Peyer's patch (tissue), 4 donors: ENCODE data around the gene CTNNBL1.

Source experiments
- CTCF ChIP-seq, 6 experiments: fragments of 450-650 bp in 4 of 6; fragments of 200-600 bp in 2 of 6; sonication (generic) in 1 of 6; IDR thresholded peaks; one replicate each; pipeline ENCODE4 v1.5.1; 2017 to 2019; ENCODE audit warnings: antibody characterized with exemption in 6 of 6, mild to moderate bottlenecking in 3 of 6, moderate library complexity in 1 of 6
- POLR2A ChIP-seq, 2 donors: fragments of 450-650 bp; IDR thresholded peaks; one replicate each; pipeline ENCODE4 v1.5.1; 2017; ENCODE audit warnings: antibody characterized with exemption in 2 of 2, mild to moderate bottlenecking in 2 of 2, moderate library complexity in 2 of 2

GRCh38 chr20:37758332-37758731 is 64.5 kb downstream of the CTNNBL1 start:
- TF ChIP-seq POLR2A (IDR thresholded peaks at IDR 0.05) = no peak
- TF ChIP-seq CTCF (IDR thresholded peaks at IDR 0.05) = no peak
